Breast epithelium (tissue), 4 donors: ENCODE results near the gene PLAC1. TPM values are rescaled to one million over a fixed set of nuclear protein-coding genes. Genes with fewer than 3 reads are reported as not detected.

ENCODE experiments used
- DNase-seq, 2 donors: peaks; one replicate each; pipeline ENCODE4 v3.0.0-alpha.2; 2019; ENCODE audit warnings: low spot score in 2 of 2
- H3K27ac ChIP-seq, 2 donors: fragments of 200-600 bp; sonication (generic) in 1 of 2; one replicate each; pipeline ENCODE4 v1.5.1; 2016 to 2019; ENCODE audit warnings: mild to moderate bottlenecking in 1 of 2
- H3K27me3 ChIP-seq, 2 donors: fragments of 200-600 bp; sonication (generic) in 1 of 2; one replicate each; pipeline versions ENCODE4 v1.5.1 to v1.6.0; 2017 to 2019; ENCODE audit warnings: control low read depth in 1 of 2, mild to moderate bottlenecking in 1 of 2
- H3K36me3 ChIP-seq: fragments of 200-600 bp; one replicate; pipeline ENCODE4 v1.5.1; 2019
- H3K4me1 ChIP-seq, 2 donors: fragments of 200-600 bp; sonication (generic); one replicate each; pipeline ENCODE4 v1.5.1; 2016 to 2019; ENCODE audit warnings: control low read depth in 1 of 2
- H3K4me3 ChIP-seq, 3 donors: fragments of 200-600 bp; sonication (generic); 1 replicate in 2 of 3; 2 replicates in 1 of 3; pipeline ENCODE4 v1.5.1; 2016 to 2019; ENCODE audit warnings: mild to moderate bottlenecking in 3 of 3, moderate library complexity in 2 of 3
- H3K9me3 ChIP-seq, 2 donors: fragments of 200-600 bp; sonication (generic) in 1 of 2; one replicate each; pipeline ENCODE4 v1.5.1; 2016 to 2019; ENCODE audit warnings: control low read depth in 1 of 2
- POLR2A ChIP-seq: fragments of 450-650 bp; IDR thresholded peaks from one replicate; pipeline ENCODE4 v1.6.1; 2016; ENCODE audit warnings: antibody characterized with exemption, mild to moderate bottlenecking, moderate library complexity
- POLR2AphosphoS5 ChIP-seq, 3 donors: sonication (generic); formaldehyde crosslinking; IDR thresholded peaks; one replicate each; pipeline ENCODE4 v1.6.1; 2017; ENCODE audit warnings: antibody characterized with exemption in 3 of 3
- intact Hi-C: fragments of 100-400 bp; cut with DNase I; formaldehyde crosslinking; loops from one replicate; pipeline ENCODE4 v1.15.1; 2023; ENCODE audit warnings: low total_unique reads
- total RNA-seq, 3 donors: library from RNA; depleted of rRNA; stranded (reverse); fragments of >200 nt; gene quantifications; one replicate each; pipeline ENCODE4 v1.1.0, GENCODE V29; 2016
- TF ChIP-seq, protein P1 (sequence below), 3 donors: fragments of 450-650 bp; IDR thresholded peaks; one replicate each; pipeline ENCODE4 v1.5.1; 2016 to 2017; ENCODE audit warnings: antibody characterized with exemption in 3 of 3, mild to moderate bottlenecking in 3 of 3, moderate library complexity in 3 of 3

The PLAC1 gene
- total RNA-seq, 3 donors from 2014 or later, result not detected

DNA sequence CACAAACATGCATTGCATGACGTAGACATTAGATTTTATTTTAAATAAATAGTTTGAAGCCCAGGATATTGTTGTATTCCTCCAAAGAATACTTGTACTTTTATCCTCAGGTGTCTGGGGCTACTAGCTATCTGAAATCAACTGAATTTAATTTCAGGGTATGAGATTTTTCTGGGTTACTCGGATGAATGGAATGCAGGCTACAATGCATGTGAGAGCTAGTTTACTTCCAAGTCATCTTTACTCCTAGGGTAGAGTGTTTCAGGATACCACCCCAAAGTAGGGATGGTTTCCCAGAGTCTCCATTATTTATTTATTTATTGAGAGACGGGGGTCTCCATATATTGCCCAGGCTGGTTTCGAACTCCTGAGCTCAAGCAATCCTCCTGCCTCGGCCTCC, 131.9 kb downstream of the PLAC1 start:
- Histone ChIP-seq H3K9me3 (no peaks in the 10 kb centered on the region), H3K36me3 (no peaks in the 10 kb centered on the region), H3K27ac (no peak overlapping the region), H3K4me3 (no peak overlapping the region), H3K27me3 (peaks cover 0 to 20% of the 10 kb centered on the region in 2 donors), H3K4me1 (no peaks in the 10 kb centered on the region)
- intact Hi-C loops, result no loop called here
- DNase-seq, result no peak
- TF ChIP-seq POLR2A (no peak), POLR2AphosphoS5 (IDR thresholded peaks at IDR 0.05) (no peak)
- TF ChIP-seq, protein P1, sequence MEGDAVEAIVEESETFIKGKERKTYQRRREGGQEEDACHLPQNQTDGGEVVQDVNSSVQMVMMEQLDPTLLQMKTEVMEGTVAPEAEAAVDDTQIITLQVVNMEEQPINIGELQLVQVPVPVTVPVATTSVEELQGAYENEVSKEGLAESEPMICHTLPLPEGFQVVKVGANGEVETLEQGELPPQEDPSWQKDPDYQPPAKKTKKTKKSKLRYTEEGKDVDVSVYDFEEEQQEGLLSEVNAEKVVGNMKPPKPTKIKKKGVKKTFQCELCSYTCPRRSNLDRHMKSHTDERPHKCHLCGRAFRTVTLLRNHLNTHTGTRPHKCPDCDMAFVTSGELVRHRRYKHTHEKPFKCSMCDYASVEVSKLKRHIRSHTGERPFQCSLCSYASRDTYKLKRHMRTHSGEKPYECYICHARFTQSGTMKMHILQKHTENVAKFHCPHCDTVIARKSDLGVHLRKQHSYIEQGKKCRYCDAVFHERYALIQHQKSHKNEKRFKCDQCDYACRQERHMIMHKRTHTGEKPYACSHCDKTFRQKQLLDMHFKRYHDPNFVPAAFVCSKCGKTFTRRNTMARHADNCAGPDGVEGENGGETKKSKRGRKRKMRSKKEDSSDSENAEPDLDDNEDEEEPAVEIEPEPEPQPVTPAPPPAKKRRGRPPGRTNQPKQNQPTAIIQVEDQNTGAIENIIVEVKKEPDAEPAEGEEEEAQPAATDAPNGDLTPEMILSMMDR (IDR thresholded peaks at IDR 0.05), result no peak

- TF ChIP-seq POLR2A, result no peak
- TF ChIP-seq POLR2AphosphoS5 (IDR thresholded peaks at IDR 0.05), result no peak
- TF ChIP-seq, protein P1 (IDR thresholded peaks at IDR 0.05), result no peak
These were observed 133.0 kb downstream of the PLAC1 start for GRCh38 chrX:134525086-134525792.

DNA sequence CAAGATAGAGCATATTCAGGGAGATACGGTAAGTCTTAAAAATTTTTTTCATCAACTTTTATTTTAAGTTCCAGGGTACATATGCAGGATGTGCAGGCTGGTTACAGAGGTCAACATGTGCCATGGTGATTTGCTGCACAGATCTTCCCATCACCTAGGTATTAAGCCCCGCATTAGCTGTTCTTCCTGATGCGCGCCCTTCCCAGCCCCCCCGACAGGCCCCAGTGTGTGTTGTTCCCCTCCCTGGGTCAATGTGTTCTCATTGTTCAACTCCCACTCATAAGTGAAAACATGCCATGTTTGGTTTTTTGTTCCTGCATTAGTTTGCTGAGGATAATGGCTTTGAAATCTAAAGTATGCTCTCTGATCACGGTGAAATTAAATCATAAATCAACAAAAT, 134.1 kb downstream of the PLAC1 start:
- intact Hi-C loops, result no loop called here
- no peak overlapping the region for H3K4me3 ChIP-seq
- no peak for DNase-seq
- peaks cover 0 to 15% of the 10 kb centered on the region in 2 donors for H3K27me3 ChIP-seq
- TF ChIP-seq POLR2A (no peak), POLR2AphosphoS5 (IDR thresholded peaks at IDR 0.05) (no peak)
- TF ChIP-seq, protein P1 (IDR thresholded peaks at IDR 0.05), result no peak
- no peaks in the 10 kb centered on the region for H3K36me3 ChIP-seq
- no peaks in the 10 kb centered on the region for H3K9me3 ChIP-seq
- no peaks in the 10 kb centered on the region for H3K4me1 ChIP-seq
- H3K27ac ChIP-seq, result no peak overlapping the region

More at GRCh38 chrX:134525086-134525792, 133.0 kb downstream of the PLAC1 start:
- intact Hi-C loops, result no loop called here
- Histone ChIP-seq H3K9me3 (no peaks in the 10 kb centered on the region), H3K4me1 (no peaks in the 10 kb centered on the region), H3K27ac (no peak overlapping the region), H3K4me3 (no peak overlapping the region), H3K36me3 (no peaks in the 10 kb centered on the region), H3K27me3 (peaks cover 0 to 15% of the 10 kb centered on the region in 2 donors)
- DNase-seq, result no peak

DNA sequence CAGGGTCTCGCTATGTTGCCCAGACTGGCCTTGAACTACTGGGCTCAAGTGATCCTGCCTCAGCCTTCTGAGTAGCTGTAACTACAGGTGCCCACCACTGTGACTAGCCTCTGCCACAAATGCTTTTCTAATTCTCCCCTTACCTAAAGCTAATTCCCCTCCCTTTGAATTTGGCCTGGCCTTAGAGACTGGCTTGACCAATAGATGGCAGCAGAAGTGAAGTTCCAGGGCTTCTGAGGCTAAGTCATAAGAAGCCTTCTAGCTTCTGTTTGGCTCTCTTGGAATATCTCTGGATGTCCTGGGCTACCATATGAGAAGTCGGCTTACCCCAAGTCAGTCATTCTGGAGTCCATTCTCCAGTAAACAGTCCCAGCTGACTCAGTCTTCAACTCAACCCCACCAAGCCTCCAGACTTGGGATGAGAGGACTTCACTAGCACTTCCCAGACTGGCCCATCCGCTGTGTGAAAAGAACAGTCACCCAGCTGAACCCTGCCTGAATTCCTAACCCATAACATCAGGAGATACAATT, 137.3 kb downstream of the PLAC1 start:
- H3K9me3 ChIP-seq, result no peaks in the 10 kb centered on the region
- no peak overlapping the region for H3K27ac ChIP-seq
- H3K4me1 ChIP-seq, result no peaks in the 10 kb centered on the region
- DNase-seq, result no peak
- H3K36me3 ChIP-seq, result no peaks in the 10 kb centered on the region
- no peak overlapping the region for H3K4me3 ChIP-seq
- TF ChIP-seq POLR2AphosphoS5 (IDR thresholded peaks at IDR 0.05), result no peak
- TF ChIP-seq, protein P1 (IDR thresholded peaks at IDR 0.05), result peak in 2 of 3 donors; percentile 20 to 29
- peaks cover 0 to 2% of the 10 kb centered on the region in 2 donors for H3K27me3 ChIP-seq
- intact Hi-C loops, result no loop called here

Other genes starting within 250 kb of the PLAC1 start
- 10 to 100 TPM in 2 of 3 donors, 1 to 10 TPM in 1; 8.0 to 15.1 (median 11.9) TPM for gene HPRT1, start 198.3 kb downstream of the PLAC1 start, total RNA-seq
- gene PABIR2, start 138.7 kb upstream of the PLAC1 start, total RNA-seq, result 10 to 100 TPM; 13.8 to 19.0 (median 15.7) TPM